Spinal cord (tissue), 10 donors: Measurements from ENCODE around the gene PHKG1. TPM values are rescaled to one million over a fixed set of nuclear protein-coding genes. Genes with fewer than 3 reads are reported as not detected.
"Not testable (repeated sequence)": the region's sequence is repeated elsewhere in the genome, so short reads cannot be mapped to it uniquely, and the experiment has no call there.

Experiments used
- DNase-seq, 6 donors: peaks; one replicate each; pipeline versions ENCODE4 v3.0.0 to v3.0.0-alpha.2; 2013 to 2015; ENCODE audit warnings: low spot score in 6 of 6, low read depth in 4 of 6
- H3K27ac ChIP-seq: one replicate; pipeline ENCODE4 v1.5.1; 2013; ENCODE audit warnings: low read depth, low read length, control low read depth
- H3K27me3 ChIP-seq: one replicate; pipeline ENCODE4 v1.6.1; 2013; ENCODE audit warnings: low read length; ENCODE audit not compliant: control insufficient read depth, insufficient read depth
- H3K36me3 ChIP-seq: one replicate; pipeline ENCODE4 v1.6.1; 2013; ENCODE audit warnings: low read length; ENCODE audit not compliant: control insufficient read depth, insufficient read depth
- H3K4me1 ChIP-seq: one replicate; pipeline ENCODE4 v1.6.1; 2013; ENCODE audit warnings: low read length; ENCODE audit not compliant: control insufficient read depth, insufficient read depth
- H3K4me3 ChIP-seq: one replicate; pipeline ENCODE4 v1.5.1; 2013; ENCODE audit warnings: low read depth, low read length, control low read depth
- H3K9me3 ChIP-seq: one replicate; pipeline ENCODE4 v1.6.1; 2013; ENCODE audit warnings: low read length; ENCODE audit not compliant: control insufficient read depth, insufficient read depth
- WGBS: methylation state at CpG from one replicate; pipeline ENCODE4 v1.1.5; 2013; ENCODE audit warnings: missing lambda C conversion rate; ENCODE audit not compliant: insufficient coverage; 5-methylcytosine and 5-hydroxymethylcytosine counted together
- polyA plus RNA-seq, 2 donors: library from polyadenylated mRNA; unstranded; fragments of 120-200 nt; gene quantifications; one replicate each; pipeline ENCODE4 v1.2.1, GENCODE V29; 2013; ENCODE audit not compliant: insufficient read length in 2 of 2
- total RNA-seq, 2 donors: library from RNA; depleted of rRNA in 1 of 2; stranded (reverse); fragments of 120-200 nt in 1 of 2; fragments of >200 nt in 1 of 2; gene quantifications; one replicate each; pipeline versions ENCODE4 v1.2.3 to v1.2.4, GENCODE V29; 2013 to 2014
- donor health status: healthy.

Gene PHKG1
- total and polyA plus RNA-seq, 4 donors = 6.5 to 14.9 (median 11.1) TPM

- H3K27me3 ChIP-seq = no peaks in the 10 kb centered on the region
- no peak overlapping the region for H3K27ac ChIP-seq
- H3K4me1 ChIP-seq = peaks cover 10% of the 10 kb centered on the region
- WGBS = no CpG with 5 or more reads among the region's 1 CpG
- H3K9me3 ChIP-seq = no peaks in the 10 kb centered on the region
- no peak for DNase-seq
- no peak overlapping the region for H3K4me3 ChIP-seq
- H3K36me3 ChIP-seq = peaks cover 13% of the 10 kb centered on the region
Observed at GRCh38 chr7:56107954-56108258, 15.2 kb upstream of the PHKG1 start.

DNA sequence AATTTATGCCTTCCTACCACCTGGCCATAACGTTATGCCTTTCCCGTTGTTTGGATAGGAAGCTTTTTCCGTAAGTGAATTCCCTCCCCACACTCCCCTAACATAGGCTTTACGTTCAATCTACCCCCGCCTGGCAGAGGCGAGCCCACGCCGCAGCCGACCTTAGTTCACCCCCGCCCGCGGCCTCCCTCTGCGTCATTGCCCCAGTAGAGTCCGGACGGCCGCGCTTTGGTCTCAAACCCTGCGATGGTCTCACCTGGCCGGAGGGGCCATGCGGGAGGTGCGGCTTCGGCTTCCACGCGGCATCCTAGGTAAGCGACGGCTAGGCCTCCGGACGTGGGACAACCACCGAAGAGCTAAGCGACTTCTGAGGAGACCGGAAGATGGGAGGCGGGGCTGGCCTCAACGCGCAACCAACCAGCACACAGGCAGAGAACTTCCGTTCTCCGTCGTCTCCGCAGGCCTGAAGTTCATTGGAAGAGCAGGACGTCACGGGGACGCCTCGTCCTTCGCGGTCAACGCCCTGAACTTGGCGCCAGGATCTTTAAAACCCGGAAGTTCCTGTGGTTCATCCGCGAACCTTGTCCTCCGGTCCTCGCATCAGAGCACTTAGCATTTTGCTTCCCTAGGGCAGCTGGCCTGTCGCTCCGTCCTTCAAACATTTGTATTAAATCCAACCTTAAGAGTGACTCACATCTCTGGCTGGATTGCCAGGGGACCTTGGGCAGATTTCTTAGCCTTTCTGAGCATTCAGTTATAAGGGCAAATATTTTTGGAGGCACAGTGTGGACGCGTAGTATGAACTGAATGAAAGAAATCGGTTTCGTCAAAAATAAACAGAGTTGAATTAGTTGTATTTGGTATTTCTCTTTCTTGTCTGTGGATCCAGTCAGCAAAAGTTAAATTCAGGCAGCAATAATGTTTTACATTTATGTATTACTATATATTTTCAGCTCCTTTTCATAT is 13.6 kb upstream of the PHKG1 start, which contains the start of gene CHCHD2:
Gene CHCHD2, minus strand, starts transcription at position 369 of the 966 bp plus-strand sequence. Its CDS starts 63 bp downstream, at position 306.
- peak within 1 kb of the TSS; percentile 71 for H3K27ac ChIP-seq
- DNase-seq = peak; percentile 90 to 100 (median 98)
- H3K4me1 ChIP-seq = peaks cover 10% of the 10 kb centered on the region
- peaks cover 20% of the 10 kb centered on the region for H3K36me3 ChIP-seq
- H3K27me3 ChIP-seq = no peaks in the 10 kb centered on the region
- no peaks in the 10 kb centered on the region for H3K9me3 ChIP-seq
- peak within 1 kb of the TSS; percentile 90 for H3K4me3 ChIP-seq
- WGBS = 0% methylated on average over 50 of the region's 57 CpGs

- Histone ChIP-seq H3K27me3 (no peaks in the 10 kb centered on the region), H3K27ac (peak overlapping the region; percentile 71), H3K36me3 (peaks cover 27% of the 10 kb centered on the region), H3K4me1 (peaks cover 10% of the 10 kb centered on the region), H3K9me3 (no peaks in the 10 kb centered on the region), H3K4me3 (peak overlapping the region; percentile 90)
- 41% methylated on average over 4 of the region's 6 CpGs for WGBS
- peak in 1 of 6 donors; percentile 27 for DNase-seq
Observed at GRCh38 chr7:56105508-56105907, 12.8 kb upstream of the PHKG1 start.

GRCh38 chr7:56104138-56104537 is 11.4 kb upstream of the PHKG1 start:
- 81% methylated on average over 3 of the region's 9 CpGs for WGBS
- not testable (repeated sequence) for H3K27me3 ChIP-seq, H3K9me3 ChIP-seq, H3K27ac ChIP-seq, DNase-seq, H3K4me3 ChIP-seq
- Histone ChIP-seq H3K36me3 (peaks cover 34% of the 10 kb centered on the region), H3K4me1 (peaks cover 10% of the 10 kb centered on the region)

GRCh38 chr7:56099653-56100052 is 6.9 kb upstream of the PHKG1 start:
- no peak for DNase-seq
- Histone ChIP-seq H3K27ac (no peak overlapping the region), H3K4me1 (peaks cover under 1% of the 10 kb centered on the region), H3K4me3 (no peak overlapping the region), H3K36me3 (peaks cover 42% of the 10 kb centered on the region), H3K9me3 (no peaks in the 10 kb centered on the region), H3K27me3 (no peaks in the 10 kb centered on the region)
- 100% methylated on average over 3 of the region's 3 CpGs for WGBS

DNA sequence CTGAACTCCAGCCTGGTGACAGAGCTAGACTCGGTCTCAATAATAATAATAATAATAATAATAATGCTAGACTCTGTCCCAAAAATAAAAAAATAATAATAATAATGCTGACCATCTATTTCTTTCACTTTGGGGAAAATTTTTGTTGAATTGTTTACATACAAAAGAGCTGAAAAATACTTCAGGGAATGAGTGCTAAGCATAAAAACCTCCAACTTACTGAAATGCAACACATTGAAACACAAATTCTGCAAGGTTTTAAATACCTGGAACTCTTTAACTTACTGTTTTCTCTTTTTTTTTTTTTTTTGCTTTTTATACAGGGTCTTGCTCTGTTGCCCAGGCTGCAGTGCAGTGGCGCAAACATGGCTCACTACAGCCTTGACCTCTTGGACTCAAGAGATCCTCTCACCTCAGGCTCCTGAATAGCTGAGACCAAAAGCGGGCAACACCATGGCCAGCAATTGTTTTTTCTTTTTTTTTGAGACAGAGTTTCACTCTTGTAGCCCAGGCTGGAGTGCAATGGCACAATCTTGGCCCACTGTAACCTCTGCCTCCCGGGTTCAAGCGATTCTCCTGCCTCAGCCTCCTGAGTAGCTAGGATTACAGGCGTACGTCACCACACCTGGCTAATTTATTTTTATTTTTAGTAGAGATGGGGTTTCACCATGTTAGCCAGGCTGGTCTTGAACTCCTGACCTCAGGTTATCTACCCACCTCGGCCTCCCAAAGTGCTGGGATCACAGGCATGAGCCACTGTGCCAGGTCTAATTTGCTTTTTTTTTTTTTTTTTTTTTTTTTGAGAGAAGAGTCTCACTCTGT is 5.6 kb upstream of the PHKG1 start:
- DNase-seq, H3K27ac ChIP-seq: not testable (repeated sequence)
- H3K36me3 ChIP-seq = peaks cover 35% of the 10 kb centered on the region

GRCh38 chr7:56097700-56098099 is 4.9 kb upstream of the PHKG1 start:
- Histone ChIP-seq H3K4me3 (no peak overlapping the region), H3K4me1 (peaks cover 7% of the 10 kb centered on the region), H3K36me3 (peaks cover 28% of the 10 kb centered on the region), H3K27ac (no peak overlapping the region), H3K9me3 (no peaks in the 10 kb centered on the region), H3K27me3 (no peaks in the 10 kb centered on the region)
- WGBS = 89% methylated on average over 3 of the region's 5 CpGs
- no peak for DNase-seq

More for the DNA sequence above, 5.6 kb upstream of the PHKG1 start:
- H3K4me1 ChIP-seq, H3K9me3 ChIP-seq, H3K27me3 ChIP-seq, H3K4me3 ChIP-seq: not testable (repeated sequence)
- 100% methylated on average over 2 of the region's 8 CpGs for WGBS

- not testable (repeated sequence) for H3K4me3 ChIP-seq, H3K9me3 ChIP-seq, DNase-seq, H3K27me3 ChIP-seq
- peaks cover 23% of the 10 kb centered on the region for H3K36me3 ChIP-seq
- H3K27ac ChIP-seq = peak overlapping the region; percentile 78
- WGBS = 60% methylated on average over 1 of the region's 6 CpGs
- H3K4me1 ChIP-seq = peaks cover 31% of the 10 kb centered on the region
Observed at GRCh38 chr7:56092388-56092787, 364 bp downstream of the PHKG1 start.

DNA sequence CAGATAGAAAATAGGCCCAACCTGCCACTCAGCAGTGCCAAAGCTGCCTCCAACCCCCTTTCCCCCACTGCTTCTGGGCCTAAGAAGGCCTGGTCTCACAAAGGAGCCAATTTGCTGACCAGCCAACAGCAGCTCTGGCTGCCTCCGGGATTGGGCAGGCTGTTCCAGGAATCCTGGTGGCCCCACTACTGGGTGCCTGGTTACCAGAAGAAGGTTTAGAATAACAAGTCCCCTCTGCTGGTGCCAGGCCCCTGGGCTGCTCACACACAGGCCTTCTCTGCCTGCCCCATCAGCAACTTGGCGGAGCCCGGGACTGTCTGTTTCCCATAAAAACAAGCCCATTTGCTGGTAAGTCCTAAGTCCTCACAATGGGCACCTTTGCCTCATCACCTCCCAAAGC is 1.2 kb downstream of the PHKG1 start:
- 45% methylated on average over 3 of the region's 3 CpGs for WGBS
- H3K27ac ChIP-seq = peak overlapping the region; percentile 78
- H3K27me3 ChIP-seq = no peaks in the 10 kb centered on the region
- H3K4me3 ChIP-seq = no peak overlapping the region
- peaks cover 31% of the 10 kb centered on the region for H3K4me1 ChIP-seq
- H3K36me3 ChIP-seq = peaks cover 28% of the 10 kb centered on the region
- peak in 4 of 6 donors; percentile 45 to 91 (median 66) for DNase-seq
- no peaks in the 10 kb centered on the region for H3K9me3 ChIP-seq
